ENCODE results near the gene SLAIN1. TPM values are rescaled to one million over a fixed set of nuclear protein-coding genes. Genes with fewer than 3 reads are reported as not detected.

The SLAIN1 gene
- total RNA-seq, 1 experiment from 2014 or later, result not detected

DNA sequence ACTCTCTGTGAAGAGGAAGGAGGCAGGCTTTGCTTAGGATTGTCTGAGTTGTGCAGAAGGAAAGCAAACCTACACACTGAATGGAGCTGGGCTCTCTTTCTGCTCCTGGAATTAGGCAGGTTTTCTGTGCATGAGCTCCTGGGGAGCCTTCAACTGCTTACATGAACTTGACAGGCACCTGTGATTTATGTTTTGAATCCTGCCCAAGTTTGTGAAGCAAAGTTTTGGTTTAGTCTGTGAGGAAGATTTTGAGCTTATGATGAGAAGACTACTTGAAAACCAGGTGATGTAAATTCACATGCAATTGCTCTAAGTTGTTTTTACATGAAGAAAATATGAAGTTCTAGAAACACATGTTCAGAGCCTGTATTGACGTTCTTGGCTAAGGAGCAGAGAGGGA lies 109.0 kb downstream of the SLAIN1 start:
- Histone ChIP-seq H3K36me3 (no peaks in the 10 kb centered on the region), H3K27ac (no peak overlapping the region), H3K27me3 (replicated peaks) (no peaks in the 10 kb centered on the region), H3K9me3 (replicated peaks) (no peaks in the 10 kb centered on the region), H3K4me1 (replicated peaks) (no peaks in the 10 kb centered on the region), H3K4me3 (no peak overlapping the region)
- DNase-seq (ENCODE audit: low read depth in 1 of 2, low spot score in 2 of 2), result no peak

DNA sequence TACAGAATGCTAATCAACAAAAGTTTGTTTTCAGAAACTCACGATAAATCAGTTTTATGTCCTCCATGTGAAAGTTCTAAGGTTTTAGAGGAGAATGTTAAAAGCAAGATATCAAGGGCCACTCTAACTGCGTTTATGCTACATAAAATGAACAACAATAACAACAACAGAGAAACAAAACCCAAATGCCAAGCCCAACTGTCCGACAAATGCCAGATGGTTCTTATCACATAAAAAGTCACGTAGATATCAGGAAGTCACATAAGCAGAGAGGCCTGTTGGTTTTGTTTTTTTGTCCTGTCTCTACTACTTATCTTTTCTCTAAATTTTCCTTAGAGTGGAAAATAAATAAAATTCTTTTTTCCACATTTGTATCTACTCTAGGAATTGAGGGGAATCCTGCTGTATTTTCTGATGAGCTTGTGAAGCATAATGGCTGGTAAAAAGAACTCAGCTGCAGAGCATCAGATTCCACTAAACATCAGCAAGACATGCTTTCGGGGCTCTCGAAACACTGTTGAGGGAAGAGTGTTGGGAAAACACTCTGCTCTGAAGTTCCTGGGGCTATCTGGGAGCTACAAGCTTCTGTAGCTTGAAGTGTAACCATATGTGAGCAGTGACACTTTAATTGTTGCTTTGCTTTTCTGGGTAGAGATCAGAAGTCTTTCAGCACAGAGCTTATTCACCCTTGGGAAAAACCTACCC lies 110.1 kb downstream of the SLAIN1 start:
- Histone ChIP-seq H3K27me3 (replicated peaks) (no peaks in the 10 kb centered on the region), H3K36me3 (no peaks in the 10 kb centered on the region), H3K27ac (no peak overlapping the region), H3K9me3 (replicated peaks) (no peaks in the 10 kb centered on the region), H3K4me3 (no peak overlapping the region), H3K4me1 (replicated peaks) (no peaks in the 10 kb centered on the region)
- no peak for DNase-seq (ENCODE audit: low read depth in 1 of 2, low spot score in 2 of 2)

DNA sequence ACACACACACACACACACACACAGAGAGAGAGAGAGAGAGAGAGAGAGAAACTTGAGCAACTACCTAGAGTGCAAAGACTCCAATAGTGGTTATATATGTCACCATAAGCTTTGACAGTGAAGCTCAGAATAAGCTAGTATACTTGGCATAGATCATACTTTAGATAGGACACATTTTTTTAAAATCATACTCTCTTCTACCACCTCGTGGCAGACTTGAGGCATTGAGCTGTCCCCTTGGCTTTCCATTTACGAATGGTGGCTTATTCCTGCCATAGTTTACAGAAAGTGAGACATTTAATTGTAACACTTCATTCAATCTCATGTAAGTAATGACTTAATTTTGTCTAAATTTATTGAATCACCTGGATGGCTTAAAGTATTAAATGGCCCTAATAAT lies 112.9 kb downstream of the SLAIN1 start:
- Histone ChIP-seq H3K27me3 (replicated peaks) (no peaks in the 10 kb centered on the region), H3K4me1 (replicated peaks) (no peaks in the 10 kb centered on the region), H3K9me3 (replicated peaks) (no peaks in the 10 kb centered on the region), H3K27ac (no peak overlapping the region), H3K36me3 (no peaks in the 10 kb centered on the region), H3K4me3 (no peak overlapping the region)
- peak in 1 of 2 experiments; percentile 23 for DNase-seq (ENCODE audit: low read depth in 1 of 2, low spot score in 2 of 2)

DNA sequence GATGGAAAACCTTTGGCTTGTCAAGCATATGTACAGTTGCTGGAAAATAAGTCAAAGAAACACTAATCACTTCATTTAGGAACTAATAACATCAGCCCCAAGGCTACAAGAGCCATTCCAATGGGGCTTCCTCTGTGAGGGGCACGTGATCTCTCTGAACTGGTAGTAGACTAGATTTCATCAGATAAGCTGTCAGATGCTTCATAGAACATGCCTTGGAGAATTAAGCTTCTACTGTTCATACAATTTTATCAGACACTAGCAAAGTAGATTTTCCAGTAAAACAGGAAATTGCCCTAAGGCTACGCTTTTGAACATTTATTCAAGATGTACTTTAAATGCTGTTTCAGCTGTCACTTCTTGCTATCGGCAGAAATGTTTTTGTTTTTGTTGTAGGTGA lies 113.4 kb downstream of the SLAIN1 start:
- Histone ChIP-seq H3K4me3 (no peak overlapping the region), H3K27ac (no peak overlapping the region), H3K36me3 (no peaks in the 10 kb centered on the region), H3K27me3 (replicated peaks) (no peaks in the 10 kb centered on the region), H3K9me3 (replicated peaks) (no peaks in the 10 kb centered on the region), H3K4me1 (replicated peaks) (no peaks in the 10 kb centered on the region)
- DNase-seq (ENCODE audit: low read depth in 1 of 2, low spot score in 2 of 2), result no peak

DNA sequence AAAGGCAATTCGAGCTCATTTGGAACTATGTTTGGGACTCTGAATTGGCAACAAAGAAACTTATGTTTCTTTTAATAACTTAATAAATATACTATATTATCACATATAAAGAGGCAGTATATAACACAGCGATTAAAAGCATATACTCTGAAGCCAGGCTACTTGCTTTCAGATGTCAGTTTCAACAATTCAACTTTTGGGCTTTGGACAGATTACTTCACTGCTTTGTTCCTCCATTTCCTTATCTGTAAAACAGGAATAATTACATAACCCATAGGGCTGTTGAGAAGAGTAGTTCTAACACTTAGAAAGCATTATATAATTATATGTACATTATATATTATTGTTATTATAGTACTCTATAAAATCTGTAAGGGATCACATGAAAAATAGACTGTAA lies 113.9 kb downstream of the SLAIN1 start:
- H3K4me1 ChIP-seq (replicated peaks), result no peaks in the 10 kb centered on the region
- no peak overlapping the region for H3K4me3 ChIP-seq
- H3K27me3 ChIP-seq (replicated peaks), result no peaks in the 10 kb centered on the region
- H3K9me3 ChIP-seq (replicated peaks), result no peaks in the 10 kb centered on the region
- no peak overlapping the region for H3K27ac ChIP-seq
- H3K36me3 ChIP-seq, result no peaks in the 10 kb centered on the region
- no peak for DNase-seq (ENCODE audit: low read depth in 1 of 2, low spot score in 2 of 2)

DNA sequence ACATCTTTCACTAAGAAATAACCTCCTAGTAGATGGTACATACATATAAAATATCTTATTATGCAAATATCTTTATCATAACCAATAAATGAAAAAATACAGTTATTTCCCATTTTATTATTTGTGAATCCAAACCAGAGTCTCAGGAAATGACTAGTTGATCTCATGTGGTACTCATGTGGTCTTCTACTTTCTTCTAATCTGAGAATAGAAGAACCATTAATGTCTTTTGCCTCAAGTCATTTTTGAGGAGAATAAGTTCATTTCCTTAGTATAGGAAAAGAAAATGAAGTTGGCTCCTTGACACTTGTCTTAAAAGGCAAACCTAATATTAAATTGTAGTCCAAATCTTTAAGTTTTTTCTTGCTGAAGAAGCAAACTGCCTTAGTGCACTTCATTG lies 114.5 kb downstream of the SLAIN1 start:
- no peaks in the 10 kb centered on the region for H3K9me3 ChIP-seq (replicated peaks)
- no peak for DNase-seq (ENCODE audit: low read depth in 1 of 2, low spot score in 2 of 2)
- H3K36me3 ChIP-seq, result no peaks in the 10 kb centered on the region
- no peak overlapping the region for H3K4me3 ChIP-seq
- H3K27ac ChIP-seq, result no peak overlapping the region
- no peaks in the 10 kb centered on the region for H3K4me1 ChIP-seq (replicated peaks)
- no peaks in the 10 kb centered on the region for H3K27me3 ChIP-seq (replicated peaks)

Other genes with a start within 250 kb of the SLAIN1 start
- gene SCEL, start 162.0 kb upstream of the SLAIN1 start, total RNA-seq (2014; rRNA removed; shearing (Covaris generic)), result not detected in 2 replicates
- gene EDNRB, start 221.1 kb downstream of the SLAIN1 start, total RNA-seq (2014; rRNA removed; shearing (Covaris generic)), result not detected in 2 replicates